ENCODE measurements around the gene PIP5K1B. TPM values are rescaled to one million over a fixed set of nuclear protein-coding genes. Genes with fewer than 3 reads are reported as not detected.

The PIP5K1B gene
- total and polyA plus RNA-seq, 2 experiments from 2014 or later: 1.3 to 2.8 TPM

GRCh38 chr9:68997666-68998065 is 292.6 kb downstream of the PIP5K1B start:
- no peaks in the 10 kb centered on the region for H3K79me2 ChIP-seq (replicated peaks; ENCODE audit: insufficient read depth)
- 0 out of 2 replicates have a peak overlapping the region, but pooled peaks have one; percentile 7 for H3K4me2 ChIP-seq
- DNase-seq (ENCODE audit: low spot score) (no peak), ATAC-seq (no peak)
- Mint-ChIP-seq H3K36me3 (ENCODE audit: low read depth) (no peaks in the 10 kb centered on the region; the same call in 2 of the 3 replicates), H3K27ac (peak overlapping the region; percentile 1), H3K4me1 (peaks cover 36% of the 10 kb centered on the region), H3K9me3 (no peaks in the 10 kb centered on the region), H3K27me3 (ENCODE audit: insufficient read depth, low read depth, poor library complexity) (peaks cover 1% of the 10 kb centered on the region), H3K4me3 (no peak overlapping the region)
- no peaks in the 10 kb centered on the region for H3F3A ChIP-seq (replicated peaks; ENCODE audit: low read depth)
- peaks cover 27% of the 10 kb centered on the region for H3K4me1 ChIP-seq (ENCODE audit: insufficient read depth)
- H3K4me3 ChIP-seq: no peak overlapping the region
- no peaks in the 10 kb centered on the region for H3K27me3 ChIP-seq (ENCODE audit: insufficient read depth)
- peak overlapping the region; percentile 77; the same call in 1 of the 2 replicates for H3K27ac ChIP-seq (ENCODE audit: low read depth)
- no peak for TF ChIP-seq ZNF114 (CRISPR knock-in tag; IDR thresholded peaks at IDR 0.05)
- H3K9me2 ChIP-seq (ENCODE audit: insufficient read depth): no peaks in the 10 kb centered on the region
- H3K36me3 ChIP-seq (ENCODE audit: insufficient read depth): no peaks in the 10 kb centered on the region
- no peaks in the 10 kb centered on the region for H4K20me1 ChIP-seq (replicated peaks; ENCODE audit: insufficient read depth)
- peak overlapping the region; percentile 4; the same call in 1 of the 2 replicates for H2AFZ ChIP-seq

GRCh38 chr9:68998385-68998784 is 293.3 kb downstream of the PIP5K1B start:
- no peaks in the 10 kb centered on the region for H3F3A ChIP-seq (replicated peaks; ENCODE audit: low read depth)
- TF ChIP-seq ZNF331 (CRISPR knock-in tag; IDR thresholded peaks at IDR 0.05; ENCODE audit: low read depth): no peak
- no peak for TF ChIP-seq CREB1 (CRISPR knock-in tag; IDR thresholded peaks at IDR 0.05; ENCODE audit: low read depth)
- TF ChIP-seq ETS1 (IDR thresholded peaks at IDR 0.05): no peak
- no peak for TF ChIP-seq ZNF114 (CRISPR knock-in tag; IDR thresholded peaks at IDR 0.05)
- TF ChIP-seq REST (IDR thresholded peaks at IDR 0.05; ENCODE audit: unreplicated experiment): no peak
- no peak for TF ChIP-seq CTCF (conservative IDR thresholded peaks at IDR 0.05; ENCODE audit: low read depth in 2 of 2)
- no peak for TF ChIP-seq STAT1 (IDR thresholded peaks at IDR 0.05; ENCODE audit: unreplicated experiment)
- Mint-ChIP-seq H3K27me3 (ENCODE audit: insufficient read depth, low read depth, poor library complexity) (no peaks in the 10 kb centered on the region), H3K9me3 (no peaks in the 10 kb centered on the region), H3K36me3 (ENCODE audit: low read depth) (no peaks in the 10 kb centered on the region), H3K4me3 (no peak overlapping the region), H3K27ac (no peak overlapping the region), H3K4me1 (peaks cover 33% of the 10 kb centered on the region)
- H2AFZ ChIP-seq: peak overlapping the region; percentile 81
- no peaks in the 10 kb centered on the region for H3K27me3 ChIP-seq (ENCODE audit: insufficient read depth)
- H4K20me1 ChIP-seq (replicated peaks; ENCODE audit: insufficient read depth): no peaks in the 10 kb centered on the region
- DNase-seq (ENCODE audit: low spot score) (no peak), ATAC-seq (no peak)
- H3K4me2 ChIP-seq: no peak overlapping the region
- no peaks in the 10 kb centered on the region for H3K36me3 ChIP-seq (ENCODE audit: insufficient read depth)
- no peaks in the 10 kb centered on the region for H3K9me2 ChIP-seq (ENCODE audit: insufficient read depth)
- H3K27ac ChIP-seq (ENCODE audit: low read depth): no peak overlapping the region
- H3K4me1 ChIP-seq (ENCODE audit: insufficient read depth): peaks cover 27% of the 10 kb centered on the region
- no peaks in the 10 kb centered on the region for H3K79me2 ChIP-seq (replicated peaks; ENCODE audit: insufficient read depth)
- H3K4me3 ChIP-seq: no peak overlapping the region

All from GM23338 (cell line).